HUES64 (cell line): ENCODE measurements around the gene TOGARAM1.

Experiments used
- H3K27ac ChIP-seq: 2 replicates; pipeline ENCODE4 v1.7.0; 2013; ENCODE audit warnings: low read depth, low read length, inconsistent platforms
- H3K27me3 ChIP-seq: 2 replicates; pipeline ENCODE4 v1.6.1; 2013; ENCODE audit warnings: mild to moderate bottlenecking, low read length; ENCODE audit not compliant: insufficient read depth
- H3K36me3 ChIP-seq: 2 replicates; pipeline ENCODE4 v1.6.1; 2013; ENCODE audit warnings: mild to moderate bottlenecking, low read length; ENCODE audit not compliant: insufficient read depth
- H3K4me1 ChIP-seq: 2 replicates; pipeline ENCODE4 v1.6.1; 2013; ENCODE audit warnings: mild to moderate bottlenecking, low read length, moderate library complexity; ENCODE audit not compliant: insufficient read depth
- H3K4me3 ChIP-seq: 2 replicates; pipeline ENCODE4 v1.5.1; 2013; ENCODE audit warnings: mild to moderate bottlenecking, low read length, moderate library complexity
- H3K9ac ChIP-seq: 2 replicates; pipeline ENCODE4 v1.6.1; 2013; ENCODE audit warnings: mild to moderate bottlenecking, low read depth, low read length
- H3K9me3 ChIP-seq: 2 replicates; pipeline ENCODE4 v1.6.1; 2013; ENCODE audit warnings: low read depth, low read length; ENCODE audit not compliant: insufficient read depth
- WGBS: fragments of 150-250, 120-280 bp; methylation state at CpG from one replicate; pipeline ENCODE4 v1.1.7; 2013; ENCODE audit warnings: missing lambda C conversion rate; 5-methylcytosine and 5-hydroxymethylcytosine counted together

The TOGARAM1 gene

GRCh38 chr14:45041641-45042040 lies 79.7 kb downstream of the TOGARAM1 start:
- Histone ChIP-seq H3K9ac (no peak overlapping the region), H3K27ac (no peak overlapping the region), H3K4me1 (no peaks in the 10 kb centered on the region), H3K9me3 (peaks cover 32% of the 10 kb centered on the region), H3K36me3 (peaks cover 57% of the 10 kb centered on the region), H3K4me3 (no peak overlapping the region), H3K27me3 (no peaks in the 10 kb centered on the region)
- WGBS, result 98% methylated on average over 5 of the region's 5 CpGs

GRCh38 chr14:45044638-45045037 lies 82.6 kb downstream of the TOGARAM1 start:
- Histone ChIP-seq H3K4me1 (no peaks in the 10 kb centered on the region), H3K9me3 (peaks cover 7% of the 10 kb centered on the region), H3K27me3 (no peaks in the 10 kb centered on the region), H3K27ac (no peak overlapping the region), H3K36me3 (peaks cover 36% of the 10 kb centered on the region), H3K4me3 (no peak overlapping the region), H3K9ac (no peak overlapping the region)
- 97% methylated on average over 3 of the region's 5 CpGs for WGBS

- H3K4me1 ChIP-seq, result no peaks in the 10 kb centered on the region
- WGBS, result 100% methylated on average over 2 of the region's 2 CpGs
- H3K4me3 ChIP-seq, result no peak overlapping the region
These were observed 86.4 kb downstream of the TOGARAM1 start for GRCh38 chr14:45048385-45048784.

GRCh38 chr14:45051180-45051579 lies 89.2 kb downstream of the TOGARAM1 start:
- Histone ChIP-seq H3K27me3 (no peaks in the 10 kb centered on the region), H3K36me3 (peaks cover 41% of the 10 kb centered on the region), H3K4me1 (no peaks in the 10 kb centered on the region), H3K9ac (no peak overlapping the region), H3K4me3 (no peak overlapping the region), H3K27ac (no peak overlapping the region), H3K9me3 (no peaks in the 10 kb centered on the region)

More at GRCh38 chr14:45048385-45048784, 86.4 kb downstream of the TOGARAM1 start:
- peaks cover 40% of the 10 kb centered on the region for H3K36me3 ChIP-seq
- H3K27me3 ChIP-seq, result no peaks in the 10 kb centered on the region
- H3K27ac ChIP-seq, result no peak overlapping the region
- no peaks in the 10 kb centered on the region for H3K9me3 ChIP-seq
- H3K9ac ChIP-seq, result no peak overlapping the region

GRCh38 chr14:45051896-45052295 lies 89.9 kb downstream of the TOGARAM1 start:
- WGBS, result 67% methylated on average over 2 of the region's 4 CpGs
- Histone ChIP-seq H3K4me1 (no peaks in the 10 kb centered on the region), H3K27me3 (no peaks in the 10 kb centered on the region), H3K9me3 (no peaks in the 10 kb centered on the region), H3K9ac (no peak overlapping the region), H3K36me3 (peaks cover 34% of the 10 kb centered on the region), H3K27ac (no peak overlapping the region), H3K4me3 (no peak overlapping the region)

GRCh38 chr14:45057349-45057748 lies 95.4 kb downstream of the TOGARAM1 start:
- no peaks in the 10 kb centered on the region for H3K4me1 ChIP-seq
- WGBS, result 89% methylated on average over 2 of the region's 2 CpGs

GRCh38 chr14:45057881-45058364 lies 95.9 kb downstream of the TOGARAM1 start:
- Histone ChIP-seq H3K4me3 (no peak overlapping the region), H3K9ac (no peak overlapping the region), H3K4me1 (no peaks in the 10 kb centered on the region), H3K27ac (no peak overlapping the region), H3K27me3 (no peaks in the 10 kb centered on the region), H3K36me3 (peaks cover 19% of the 10 kb centered on the region), H3K9me3 (no peaks in the 10 kb centered on the region)

More at GRCh38 chr14:45057349-45057748, 95.4 kb downstream of the TOGARAM1 start:
- Histone ChIP-seq H3K9ac (no peak overlapping the region), H3K36me3 (peaks cover 24% of the 10 kb centered on the region), H3K9me3 (no peaks in the 10 kb centered on the region), H3K27ac (no peak overlapping the region), H3K27me3 (no peaks in the 10 kb centered on the region), H3K4me3 (no peak overlapping the region)

GRCh38 chr14:45060551-45060950 lies 98.6 kb downstream of the TOGARAM1 start:
- Histone ChIP-seq H3K27ac (no peak overlapping the region), H3K27me3 (no peaks in the 10 kb centered on the region), H3K9me3 (no peaks in the 10 kb centered on the region), H3K9ac (no peak overlapping the region), H3K36me3 (peaks cover 3% of the 10 kb centered on the region; the same call in 1 of the 2 replicates), H3K4me3 (no peak overlapping the region), H3K4me1 (no peaks in the 10 kb centered on the region)

GRCh38 chr14:45065540-45065939 lies 103.5 kb downstream of the TOGARAM1 start:
- H3K4me1 ChIP-seq, result no peaks in the 10 kb centered on the region
- no peaks in the 10 kb centered on the region for H3K9me3 ChIP-seq
- no peak overlapping the region for H3K4me3 ChIP-seq
- H3K27ac ChIP-seq, result no peak overlapping the region
- no peaks in the 10 kb centered on the region for H3K27me3 ChIP-seq
- 94% methylated on average over 3 of the region's 3 CpGs for WGBS
- H3K9ac ChIP-seq, result no peak overlapping the region
- H3K36me3 ChIP-seq, result peaks cover 7% of the 10 kb centered on the region; the same call in 1 of the 2 replicates

GRCh38 chr14:45065956-45066355 lies 104.0 kb downstream of the TOGARAM1 start:
- H3K27me3 ChIP-seq, result no peaks in the 10 kb centered on the region
- no peaks in the 10 kb centered on the region for H3K9me3 ChIP-seq
- WGBS, result 88% methylated on average over 2 of the region's 2 CpGs
- no peak overlapping the region for H3K9ac ChIP-seq
- no peak overlapping the region for H3K4me3 ChIP-seq
- peaks cover 7% of the 10 kb centered on the region; the same call in 1 of the 2 replicates for H3K36me3 ChIP-seq
- no peak overlapping the region for H3K27ac ChIP-seq
- H3K4me1 ChIP-seq, result no peaks in the 10 kb centered on the region

GRCh38 chr14:45066667-45067066 lies 104.7 kb downstream of the TOGARAM1 start:
- Histone ChIP-seq H3K9me3 (no peaks in the 10 kb centered on the region), H3K36me3 (peaks cover 11% of the 10 kb centered on the region; the same call in 1 of the 2 replicates), H3K4me1 (no peaks in the 10 kb centered on the region), H3K27ac (no peak overlapping the region), H3K4me3 (no peak overlapping the region), H3K9ac (no peak overlapping the region), H3K27me3 (no peaks in the 10 kb centered on the region)
- WGBS, result 96% methylated on average over 3 of the region's 3 CpGs

- H3K27me3 ChIP-seq, result no peaks in the 10 kb centered on the region
- 96% methylated on average over 2 of the region's 3 CpGs for WGBS
- H3K27ac ChIP-seq, result no peak overlapping the region
- H3K4me1 ChIP-seq, result no peaks in the 10 kb centered on the region
- H3K9me3 ChIP-seq, result no peaks in the 10 kb centered on the region
- peaks cover 17% of the 10 kb centered on the region for H3K36me3 ChIP-seq
- no peak overlapping the region for H3K9ac ChIP-seq
- no peak overlapping the region for H3K4me3 ChIP-seq
These were observed 106.4 kb downstream of the TOGARAM1 start for GRCh38 chr14:45068396-45068795.
